Panc1 (cell line): ENCODE results near the gene RNF208.

Source experiments
- POLR2AphosphoS5 ChIP-seq: IDR thresholded peaks from 2 replicates; pipeline ENCODE4 v1.6.1; 2012; ENCODE audit warnings: mild to moderate bottlenecking, low read depth, low read length, moderate library complexity
- TF ChIP-seq, protein P1 (sequence below): fragments of 450-650 bp; IDR thresholded peaks from 2 replicates; pipeline ENCODE4 v1.5.1; 2017; ENCODE audit warnings: mild to moderate bottlenecking
- TF ChIP-seq, protein P2 (sequence below), 2 experiments: IDR thresholded peaks; 2 replicates each; pipeline ENCODE4 v1.6.1; 2011 to 2012; ENCODE audit warnings: low read depth in 2 of 2, control low read depth in 1 of 2, low read length in 1 of 2, mild to moderate bottlenecking in 1 of 2, moderate library complexity in 1 of 2; ENCODE audit not compliant: insufficient read depth in 1 of 2

DNA sequence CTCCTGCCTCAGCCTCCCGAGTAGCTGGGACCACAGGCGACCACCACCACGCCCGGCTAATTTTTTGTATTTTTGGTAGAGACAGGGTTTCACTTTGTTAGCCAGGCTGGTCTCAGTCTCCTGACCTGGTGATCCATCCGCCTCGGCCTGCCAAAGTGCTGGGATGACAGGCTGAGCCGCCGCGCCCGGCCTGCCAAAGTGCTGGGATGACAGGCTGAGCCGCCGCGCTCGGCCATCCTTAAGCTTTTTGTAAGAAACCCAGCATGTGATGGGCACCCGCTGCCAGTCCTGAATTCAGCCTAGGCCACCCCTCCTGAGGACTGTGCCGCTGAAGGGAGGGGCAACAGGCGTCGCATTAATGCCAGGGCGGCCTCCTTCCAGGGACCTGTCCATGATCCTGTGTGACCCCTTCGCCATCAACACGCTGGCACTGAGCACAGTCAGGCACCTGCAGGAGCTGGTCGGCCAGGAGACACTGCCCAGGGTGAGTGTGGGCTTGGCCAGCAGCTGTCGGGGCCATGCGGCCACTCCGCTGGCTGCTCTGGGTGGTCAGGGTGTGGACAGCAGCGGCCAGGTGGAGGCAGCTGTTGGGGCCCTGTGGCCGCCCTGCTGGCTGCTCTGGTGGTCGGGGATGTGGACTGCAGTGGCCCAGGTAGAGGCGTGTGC lies 43.6 kb upstream of the RNF208 start:
- no peak for TF ChIP-seq POLR2AphosphoS5
- TF ChIP-seq, protein P1, sequence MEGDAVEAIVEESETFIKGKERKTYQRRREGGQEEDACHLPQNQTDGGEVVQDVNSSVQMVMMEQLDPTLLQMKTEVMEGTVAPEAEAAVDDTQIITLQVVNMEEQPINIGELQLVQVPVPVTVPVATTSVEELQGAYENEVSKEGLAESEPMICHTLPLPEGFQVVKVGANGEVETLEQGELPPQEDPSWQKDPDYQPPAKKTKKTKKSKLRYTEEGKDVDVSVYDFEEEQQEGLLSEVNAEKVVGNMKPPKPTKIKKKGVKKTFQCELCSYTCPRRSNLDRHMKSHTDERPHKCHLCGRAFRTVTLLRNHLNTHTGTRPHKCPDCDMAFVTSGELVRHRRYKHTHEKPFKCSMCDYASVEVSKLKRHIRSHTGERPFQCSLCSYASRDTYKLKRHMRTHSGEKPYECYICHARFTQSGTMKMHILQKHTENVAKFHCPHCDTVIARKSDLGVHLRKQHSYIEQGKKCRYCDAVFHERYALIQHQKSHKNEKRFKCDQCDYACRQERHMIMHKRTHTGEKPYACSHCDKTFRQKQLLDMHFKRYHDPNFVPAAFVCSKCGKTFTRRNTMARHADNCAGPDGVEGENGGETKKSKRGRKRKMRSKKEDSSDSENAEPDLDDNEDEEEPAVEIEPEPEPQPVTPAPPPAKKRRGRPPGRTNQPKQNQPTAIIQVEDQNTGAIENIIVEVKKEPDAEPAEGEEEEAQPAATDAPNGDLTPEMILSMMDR, result no peak
- TF ChIP-seq, protein P2, sequence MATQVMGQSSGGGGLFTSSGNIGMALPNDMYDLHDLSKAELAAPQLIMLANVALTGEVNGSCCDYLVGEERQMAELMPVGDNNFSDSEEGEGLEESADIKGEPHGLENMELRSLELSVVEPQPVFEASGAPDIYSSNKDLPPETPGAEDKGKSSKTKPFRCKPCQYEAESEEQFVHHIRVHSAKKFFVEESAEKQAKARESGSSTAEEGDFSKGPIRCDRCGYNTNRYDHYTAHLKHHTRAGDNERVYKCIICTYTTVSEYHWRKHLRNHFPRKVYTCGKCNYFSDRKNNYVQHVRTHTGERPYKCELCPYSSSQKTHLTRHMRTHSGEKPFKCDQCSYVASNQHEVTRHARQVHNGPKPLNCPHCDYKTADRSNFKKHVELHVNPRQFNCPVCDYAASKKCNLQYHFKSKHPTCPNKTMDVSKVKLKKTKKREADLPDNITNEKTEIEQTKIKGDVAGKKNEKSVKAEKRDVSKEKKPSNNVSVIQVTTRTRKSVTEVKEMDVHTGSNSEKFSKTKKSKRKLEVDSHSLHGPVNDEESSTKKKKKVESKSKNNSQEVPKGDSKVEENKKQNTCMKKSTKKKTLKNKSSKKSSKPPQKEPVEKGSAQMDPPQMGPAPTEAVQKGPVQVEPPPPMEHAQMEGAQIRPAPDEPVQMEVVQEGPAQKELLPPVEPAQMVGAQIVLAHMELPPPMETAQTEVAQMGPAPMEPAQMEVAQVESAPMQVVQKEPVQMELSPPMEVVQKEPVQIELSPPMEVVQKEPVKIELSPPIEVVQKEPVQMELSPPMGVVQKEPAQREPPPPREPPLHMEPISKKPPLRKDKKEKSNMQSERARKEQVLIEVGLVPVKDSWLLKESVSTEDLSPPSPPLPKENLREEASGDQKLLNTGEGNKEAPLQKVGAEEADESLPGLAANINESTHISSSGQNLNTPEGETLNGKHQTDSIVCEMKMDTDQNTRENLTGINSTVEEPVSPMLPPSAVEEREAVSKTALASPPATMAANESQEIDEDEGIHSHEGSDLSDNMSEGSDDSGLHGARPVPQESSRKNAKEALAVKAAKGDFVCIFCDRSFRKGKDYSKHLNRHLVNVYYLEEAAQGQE (IDR thresholded peaks at IDR 0.05; ENCODE audit: insufficient read depth in 1 of 2, low read depth in 2 of 2, low read length in 1 of 2), result no peak
